Right lobe of liver (tissue), 4 donors: ENCODE data around the gene SCAANT1.

Experiments
- POLR2A ChIP-seq: fragments of 450-650 bp; IDR thresholded peaks from one replicate; pipeline ENCODE4 v1.6.1; 2017; ENCODE audit warnings: antibody characterized with exemption, mild to moderate bottlenecking
- TF ChIP-seq, protein P1 (sequence below), 4 donors: fragments of 200-600 bp in 3 of 4; fragments of 450-650 bp in 1 of 4; IDR thresholded peaks; one replicate each; pipeline versions ENCODE4 v1.5.1 to v1.8.0; 2016 to 2022; ENCODE audit warnings: antibody characterized with exemption in 4 of 4, mild to moderate bottlenecking in 2 of 4
- donor health status: DM: no; HTN: no; CAD: no.
- donor health status: DM: no; HTN: no; CAD: no.
- donor health status: DM: no; HTN: yes; CAD: no.

DNA sequence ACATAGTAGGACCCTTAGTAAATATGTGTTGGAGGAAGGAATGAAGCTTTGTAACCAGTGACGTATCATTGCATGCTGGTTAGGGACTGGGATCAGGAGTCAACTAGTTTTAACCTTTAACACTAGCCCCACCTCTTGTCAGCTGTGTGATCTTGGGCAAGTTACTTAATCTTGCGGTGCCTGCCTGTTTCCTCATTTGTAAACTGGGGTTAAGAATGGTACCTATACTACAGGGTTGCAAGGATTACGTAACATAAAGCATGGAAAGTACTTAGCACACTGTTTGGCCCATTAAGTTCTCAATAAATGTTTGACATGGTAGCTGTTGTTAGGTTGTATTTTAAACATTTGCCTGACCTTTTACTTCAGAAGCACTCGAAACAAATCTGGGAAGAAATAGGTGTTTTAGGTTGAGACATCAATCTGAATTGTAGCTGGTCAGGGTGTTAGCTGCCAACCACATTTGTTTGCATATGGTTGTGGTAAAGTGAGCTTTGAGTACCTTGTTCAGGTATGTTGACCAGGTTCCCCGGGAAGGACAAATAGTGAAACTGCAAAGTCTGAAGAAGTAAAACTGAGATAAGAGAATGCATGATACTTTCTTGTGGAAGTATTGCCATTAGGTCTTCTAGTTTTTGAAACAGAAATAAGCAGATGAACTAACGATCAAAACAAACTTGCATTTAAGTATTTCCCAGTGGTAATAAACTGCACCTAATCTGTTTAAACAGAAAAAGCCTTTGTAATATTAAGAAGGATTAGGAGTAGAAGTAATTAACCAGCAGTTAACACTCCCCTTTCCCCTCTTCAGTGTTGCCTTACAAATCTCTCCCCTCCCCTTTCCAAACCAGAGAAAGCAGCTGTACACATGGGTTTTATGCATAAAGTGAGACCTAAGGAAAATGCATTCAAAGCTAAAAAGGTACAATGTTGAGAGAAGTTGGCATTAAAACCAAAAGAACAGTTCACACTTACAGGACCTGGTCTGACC, 25.8 kb upstream of the SCAANT1 start:
- TF ChIP-seq POLR2A = no peak
- TF ChIP-seq, protein P1, sequence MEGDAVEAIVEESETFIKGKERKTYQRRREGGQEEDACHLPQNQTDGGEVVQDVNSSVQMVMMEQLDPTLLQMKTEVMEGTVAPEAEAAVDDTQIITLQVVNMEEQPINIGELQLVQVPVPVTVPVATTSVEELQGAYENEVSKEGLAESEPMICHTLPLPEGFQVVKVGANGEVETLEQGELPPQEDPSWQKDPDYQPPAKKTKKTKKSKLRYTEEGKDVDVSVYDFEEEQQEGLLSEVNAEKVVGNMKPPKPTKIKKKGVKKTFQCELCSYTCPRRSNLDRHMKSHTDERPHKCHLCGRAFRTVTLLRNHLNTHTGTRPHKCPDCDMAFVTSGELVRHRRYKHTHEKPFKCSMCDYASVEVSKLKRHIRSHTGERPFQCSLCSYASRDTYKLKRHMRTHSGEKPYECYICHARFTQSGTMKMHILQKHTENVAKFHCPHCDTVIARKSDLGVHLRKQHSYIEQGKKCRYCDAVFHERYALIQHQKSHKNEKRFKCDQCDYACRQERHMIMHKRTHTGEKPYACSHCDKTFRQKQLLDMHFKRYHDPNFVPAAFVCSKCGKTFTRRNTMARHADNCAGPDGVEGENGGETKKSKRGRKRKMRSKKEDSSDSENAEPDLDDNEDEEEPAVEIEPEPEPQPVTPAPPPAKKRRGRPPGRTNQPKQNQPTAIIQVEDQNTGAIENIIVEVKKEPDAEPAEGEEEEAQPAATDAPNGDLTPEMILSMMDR (IDR thresholded peaks at IDR 0.05) = no peak
